ENCODE measurements around the gene CCDC134.

The CCDC134 gene

GRCh38 chr22:41822317-41823057, 22.0 kb downstream of the CCDC134 start:
- peaks cover 14 to 24% of the 10 kb centered on the region in 2 donors for H3K4me1 ChIP-seq (ENCODE audit: control insufficient read depth in 1 of 2, insufficient read depth in 2 of 2, low read length in 2 of 2)
- H3K9ac ChIP-seq (ENCODE audit: low read depth in 1 of 2, low read length in 2 of 2): no peak overlapping the region
- H3K27ac ChIP-seq (ENCODE audit: low read depth, low read length): no peak overlapping the region
- H3K4me3 ChIP-seq (ENCODE audit: low read depth in 1 of 2, low read length in 2 of 2): no peak overlapping the region
- no peaks in the 10 kb centered on the region for H3K27me3 ChIP-seq (ENCODE audit: control insufficient read depth in 1 of 2, insufficient read depth in 2 of 2, low read length in 2 of 2)
- H3K9me3 ChIP-seq (ENCODE audit: control insufficient read depth in 1 of 2, low read length in 2 of 2): no peaks in the 10 kb centered on the region
- peaks cover 0 to 33% of the 10 kb centered on the region in 2 donors for H3K36me3 ChIP-seq (ENCODE audit: control insufficient read depth in 1 of 2, insufficient read depth in 2 of 2, low read length in 2 of 2)

- Histone ChIP-seq H3K27me3 (ENCODE audit: control insufficient read depth in 1 of 2, insufficient read depth in 2 of 2, low read length in 2 of 2) (no peaks in the 10 kb centered on the region), H3K27ac (ENCODE audit: low read depth, low read length) (no peak overlapping the region)
Measured at GRCh38 chr22:41823797-41824196, 23.3 kb downstream of the CCDC134 start.

GRCh38 chr22:41825376-41825775, 24.9 kb downstream of the CCDC134 start:
- Histone ChIP-seq H3K9me3 (ENCODE audit: control insufficient read depth in 1 of 2, low read length in 2 of 2) (no peaks in the 10 kb centered on the region), H3K4me1 (ENCODE audit: control insufficient read depth in 1 of 2, insufficient read depth in 2 of 2, low read length in 2 of 2) (peaks cover 24 to 37% of the 10 kb centered on the region in 2 donors), H3K9ac (ENCODE audit: low read depth in 1 of 2, low read length in 2 of 2) (peak overlapping the region in 1 of 2 donors; percentile 38), H3K4me3 (ENCODE audit: low read depth in 1 of 2, low read length in 2 of 2) (no peak overlapping the region), H3K27ac (ENCODE audit: low read depth, low read length) (no peak overlapping the region), H3K27me3 (ENCODE audit: control insufficient read depth in 1 of 2, insufficient read depth in 2 of 2, low read length in 2 of 2) (no peaks in the 10 kb centered on the region), H3K36me3 (ENCODE audit: control insufficient read depth in 1 of 2, insufficient read depth in 2 of 2, low read length in 2 of 2) (peaks cover 0 to 21% of the 10 kb centered on the region in 2 donors)

More at GRCh38 chr22:41823797-41824196, 23.3 kb downstream of the CCDC134 start:
- Histone ChIP-seq H3K4me1 (ENCODE audit: control insufficient read depth in 1 of 2, insufficient read depth in 2 of 2, low read length in 2 of 2) (peaks cover 21 to 32% of the 10 kb centered on the region in 2 donors), H3K9ac (ENCODE audit: low read depth in 1 of 2, low read length in 2 of 2) (no peak overlapping the region), H3K36me3 (ENCODE audit: control insufficient read depth in 1 of 2, insufficient read depth in 2 of 2, low read length in 2 of 2) (peaks cover 0 to 29% of the 10 kb centered on the region in 2 donors), H3K9me3 (ENCODE audit: control insufficient read depth in 1 of 2, low read length in 2 of 2) (no peaks in the 10 kb centered on the region), H3K4me3 (ENCODE audit: low read depth in 1 of 2, low read length in 2 of 2) (no peak overlapping the region)

GRCh38 chr22:41826021-41826420, 25.5 kb downstream of the CCDC134 start:
- H3K9me3 ChIP-seq (ENCODE audit: control insufficient read depth in 1 of 2, low read length in 2 of 2): no peaks in the 10 kb centered on the region
- peaks cover 0 to 17% of the 10 kb centered on the region in 2 donors for H3K36me3 ChIP-seq (ENCODE audit: control insufficient read depth in 1 of 2, insufficient read depth in 2 of 2, low read length in 2 of 2)
- H3K27ac ChIP-seq (ENCODE audit: low read depth, low read length): no peak overlapping the region
- H3K27me3 ChIP-seq (ENCODE audit: control insufficient read depth in 1 of 2, insufficient read depth in 2 of 2, low read length in 2 of 2): no peaks in the 10 kb centered on the region
- H3K4me1 ChIP-seq (ENCODE audit: control insufficient read depth in 1 of 2, insufficient read depth in 2 of 2, low read length in 2 of 2): peaks cover 24 to 37% of the 10 kb centered on the region in 2 donors
- H3K4me3 ChIP-seq (ENCODE audit: low read depth in 1 of 2, low read length in 2 of 2): no peak overlapping the region
- H3K9ac ChIP-seq (ENCODE audit: low read depth in 1 of 2, low read length in 2 of 2): peak overlapping the region; percentile 19 to 45

GRCh38 chr22:41826430-41827383, 26.2 kb downstream of the CCDC134 start:
- Histone ChIP-seq H3K27ac (ENCODE audit: low read depth, low read length) (no peak overlapping the region), H3K36me3 (ENCODE audit: control insufficient read depth in 1 of 2, insufficient read depth in 2 of 2, low read length in 2 of 2) (peaks cover 0 to 17% of the 10 kb centered on the region in 2 donors), H3K4me1 (ENCODE audit: control insufficient read depth in 1 of 2, insufficient read depth in 2 of 2, low read length in 2 of 2) (peaks cover 24 to 43% of the 10 kb centered on the region in 2 donors), H3K9ac (ENCODE audit: low read depth in 1 of 2, low read length in 2 of 2) (peak overlapping the region; percentile 19 to 45), H3K4me3 (ENCODE audit: low read depth in 1 of 2, low read length in 2 of 2) (no peak overlapping the region), H3K27me3 (ENCODE audit: control insufficient read depth in 1 of 2, insufficient read depth in 2 of 2, low read length in 2 of 2) (no peaks in the 10 kb centered on the region), H3K9me3 (ENCODE audit: control insufficient read depth in 1 of 2, low read length in 2 of 2) (no peaks in the 10 kb centered on the region)

GRCh38 chr22:41827671-41828070, 27.2 kb downstream of the CCDC134 start:
- no peak overlapping the region for H3K27ac ChIP-seq (ENCODE audit: low read depth, low read length)
- H3K9ac ChIP-seq (ENCODE audit: low read depth in 1 of 2, low read length in 2 of 2): no peak overlapping the region

GRCh38 chr22:41828516-41828915, 28.0 kb downstream of the CCDC134 start:
- peaks cover 0 to 16% of the 10 kb centered on the region in 2 donors for H3K36me3 ChIP-seq (ENCODE audit: control insufficient read depth in 1 of 2, insufficient read depth in 2 of 2, low read length in 2 of 2)
- peak overlapping the region in 1 of 2 donors; percentile 23 for H3K9ac ChIP-seq (ENCODE audit: low read depth in 1 of 2, low read length in 2 of 2)
- H3K4me1 ChIP-seq (ENCODE audit: control insufficient read depth in 1 of 2, insufficient read depth in 2 of 2, low read length in 2 of 2): peaks cover 24 to 46% of the 10 kb centered on the region in 2 donors
- H3K27me3 ChIP-seq (ENCODE audit: control insufficient read depth in 1 of 2, insufficient read depth in 2 of 2, low read length in 2 of 2): no peaks in the 10 kb centered on the region
- H3K4me3 ChIP-seq (ENCODE audit: low read depth in 1 of 2, low read length in 2 of 2): no peak overlapping the region
- H3K9me3 ChIP-seq (ENCODE audit: control insufficient read depth in 1 of 2, low read length in 2 of 2): no peaks in the 10 kb centered on the region
- no peak overlapping the region for H3K27ac ChIP-seq (ENCODE audit: low read depth, low read length)

More at GRCh38 chr22:41827671-41828070, 27.2 kb downstream of the CCDC134 start:
- Histone ChIP-seq H3K4me1 (ENCODE audit: control insufficient read depth in 1 of 2, insufficient read depth in 2 of 2, low read length in 2 of 2) (peaks cover 24 to 46% of the 10 kb centered on the region in 2 donors), H3K4me3 (ENCODE audit: low read depth in 1 of 2, low read length in 2 of 2) (no peak overlapping the region), H3K27me3 (ENCODE audit: control insufficient read depth in 1 of 2, insufficient read depth in 2 of 2, low read length in 2 of 2) (no peaks in the 10 kb centered on the region), H3K36me3 (ENCODE audit: control insufficient read depth in 1 of 2, insufficient read depth in 2 of 2, low read length in 2 of 2) (peaks cover 0 to 17% of the 10 kb centered on the region in 2 donors), H3K9me3 (ENCODE audit: control insufficient read depth in 1 of 2, low read length in 2 of 2) (no peaks in the 10 kb centered on the region)

GRCh38 chr22:41830174-41830573, 29.7 kb downstream of the CCDC134 start:
- Histone ChIP-seq H3K36me3 (ENCODE audit: control insufficient read depth in 1 of 2, insufficient read depth in 2 of 2, low read length in 2 of 2) (peaks cover 0 to 10% of the 10 kb centered on the region in 2 donors), H3K9ac (ENCODE audit: low read depth in 1 of 2, low read length in 2 of 2) (no peak overlapping the region), H3K9me3 (ENCODE audit: control insufficient read depth in 1 of 2, low read length in 2 of 2) (no peaks in the 10 kb centered on the region), H3K4me3 (ENCODE audit: low read depth in 1 of 2, low read length in 2 of 2) (no peak overlapping the region), H3K27me3 (ENCODE audit: control insufficient read depth in 1 of 2, insufficient read depth in 2 of 2, low read length in 2 of 2) (no peaks in the 10 kb centered on the region), H3K4me1 (ENCODE audit: control insufficient read depth in 1 of 2, insufficient read depth in 2 of 2, low read length in 2 of 2) (peaks cover 33 to 53% of the 10 kb centered on the region in 2 donors), H3K27ac (ENCODE audit: low read depth, low read length) (no peak overlapping the region)

GRCh38 chr22:41831383-41831782, 30.9 kb downstream of the CCDC134 start:
- Histone ChIP-seq H3K27me3 (ENCODE audit: control insufficient read depth in 1 of 2, insufficient read depth in 2 of 2, low read length in 2 of 2) (no peaks in the 10 kb centered on the region), H3K4me1 (ENCODE audit: control insufficient read depth in 1 of 2, insufficient read depth in 2 of 2, low read length in 2 of 2) (peaks cover 28 to 50% of the 10 kb centered on the region in 2 donors), H3K9me3 (ENCODE audit: control insufficient read depth in 1 of 2, low read length in 2 of 2) (no peaks in the 10 kb centered on the region), H3K27ac (ENCODE audit: low read depth, low read length) (no peak overlapping the region), H3K4me3 (ENCODE audit: low read depth in 1 of 2, low read length in 2 of 2) (no peak overlapping the region), H3K9ac (ENCODE audit: low read depth in 1 of 2, low read length in 2 of 2) (no peak overlapping the region), H3K36me3 (ENCODE audit: control insufficient read depth in 1 of 2, insufficient read depth in 2 of 2, low read length in 2 of 2) (peaks cover 0 to 8% of the 10 kb centered on the region in 2 donors)

All from duodenal mucosa (tissue), 2 donors.